HepG2 (cell line): Measurements from ENCODE around the gene MTMR4.

ENCODE experiments used
- CTCF ChIP-seq: sonication (generic); formaldehyde crosslinking; IDR thresholded peaks from 2 replicates; pipeline ENCODE4 v1.5.0; 2020; ENCODE audit warnings: mild to moderate bottlenecking, missing genetic modification reagents, moderate library complexity
- KLF16 ChIP-seq, 2 experiments: sonication (generic) in 1 of 2; formaldehyde crosslinking in 1 of 2; IDR thresholded peaks; 2 replicates each; pipeline versions ENCODE4 v1.6.1 to v1.8.0; 2016 to 2023; ENCODE audit warnings: missing genetic modification reagents in 2 of 2, missing compliant biosample characterization in 1 of 2
- PLSCR1 ChIP-seq: sonication (generic); formaldehyde crosslinking; IDR thresholded peaks from 2 replicates; pipeline ENCODE4 v1.5.0; 2020; ENCODE audit warnings: missing genetic modification reagents, mild to moderate bottlenecking, borderline replicate concordance
- RFX5 ChIP-seq: IDR thresholded peaks from 2 replicates; pipeline ENCODE4 v1.6.1; 2011; ENCODE audit warnings: low read depth, low read length, improper control_type of control experiment
- SCMH1 ChIP-seq: sonication (generic); formaldehyde crosslinking; IDR thresholded peaks from 2 replicates; pipeline ENCODE4 v1.9.0; 2021; ENCODE audit warnings: missing genetic modification reagents, mild to moderate bottlenecking, borderline replicate concordance
- ZFY ChIP-seq: sonication (generic); formaldehyde crosslinking; IDR thresholded peaks from 2 replicates; pipeline ENCODE4 v1.4.0; 2020; ENCODE audit warnings: missing genetic modification reagents
- ZNF292 ChIP-seq: sonication (generic); formaldehyde crosslinking; IDR thresholded peaks from 2 replicates; pipeline ENCODE4 v1.8.1; 2022; ENCODE audit warnings: mild to moderate bottlenecking, low read depth, missing genetic modification reagents, borderline replicate concordance
- ZNF510 ChIP-seq: sonication (generic); formaldehyde crosslinking; IDR thresholded peaks from 2 replicates; pipeline ENCODE4 v1.4.0; 2020; ENCODE audit warnings: low read depth, mild to moderate bottlenecking, missing genetic modification reagents
- ZUFSP ChIP-seq: sonication (generic); formaldehyde crosslinking; IDR thresholded peaks from 2 replicates; pipeline ENCODE4 v1.9.0; 2021; ENCODE audit warnings: missing genetic modification reagents, mild to moderate bottlenecking, borderline replicate concordance

- TF ChIP-seq ZFY, result no peak
- no peak for TF ChIP-seq SCMH1 (CRISPR knock-in tag)
- TF ChIP-seq KLF16 (CRISPR knock-in tag; IDR thresholded peaks at IDR 0.05), result no peak
- TF ChIP-seq CTCF (CRISPR knock-in tag), result no peak
- TF ChIP-seq ZNF292 (CRISPR knock-in tag), result no peak
- TF ChIP-seq RFX5, result no peak
- no peak for TF ChIP-seq ZNF510 (CRISPR knock-in tag)
- TF ChIP-seq PLSCR1 (CRISPR knock-in tag), result no peak
- no peak for TF ChIP-seq ZUFSP (CRISPR knock-in tag)
Measured at GRCh38 chr17:58510075-58510474, 4.4 kb downstream of the MTMR4 start.
